ENCODE data around the gene NOMO2. TPM values are rescaled to one million over a fixed set of nuclear protein-coding genes. Genes with fewer than 3 reads are reported as not detected.
"Not testable (repeated sequence)": the region's sequence is repeated elsewhere in the genome, so short reads cannot be mapped to it uniquely, and the experiment has no call there.

Gene NOMO2
- polyA plus RNA-seq, 1 donor (not counting 4 experiments of a cell fraction or from before 2014, with no cell fraction given), result 66.0 TPM

DNA sequence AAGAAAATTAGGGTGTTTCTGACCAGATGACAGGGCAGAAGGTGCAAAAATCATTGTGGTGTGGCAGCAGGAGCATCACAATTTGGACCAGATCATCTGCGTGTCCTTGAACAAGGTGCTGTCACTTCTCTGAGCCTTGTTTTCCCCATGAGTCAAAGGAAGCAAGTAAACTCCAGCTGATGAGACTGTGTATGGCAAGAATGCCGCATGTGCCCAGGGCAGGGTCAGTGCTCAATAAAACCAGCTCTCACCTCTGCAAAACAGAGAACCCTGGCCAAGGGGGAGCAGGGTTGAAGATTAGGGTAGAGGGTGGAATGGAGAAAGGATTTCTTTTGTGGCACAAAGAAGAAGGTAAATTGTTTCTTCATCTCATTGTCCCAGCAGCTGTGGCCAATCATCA is 17.4 kb upstream of the NOMO2 start:
- H4K20me1 ChIP-seq (ENCODE audit: control insufficient read depth, extremely low read depth, insufficient read depth, low read length); H3K27ac ChIP-seq (ENCODE audit: control insufficient read depth, insufficient read depth, low read length); H3K4me2 ChIP-seq (ENCODE audit: control insufficient read depth, extremely low read depth, insufficient read depth, low read depth, low read length); DNase-seq (ENCODE audit: low read depth, low spot score); H3K79me2 ChIP-seq (ENCODE audit: control insufficient read depth, insufficient read depth, low read length); H3K4me3 ChIP-seq (ENCODE audit: control insufficient read depth in 2 of 3, extremely low read depth in 1 of 3, insufficient read depth in 2 of 3, low read depth in 1 of 3, low read length in 3 of 3); H3K9ac ChIP-seq (ENCODE audit: control insufficient read depth, extremely low read depth, insufficient read depth, low read length); H3K4me1 ChIP-seq (ENCODE audit: control insufficient read depth, extremely low read depth, insufficient read depth, low read length); H2AFZ ChIP-seq (ENCODE audit: control insufficient read depth, low read length); H3K9me3 ChIP-seq (ENCODE audit: control insufficient read depth, low read depth, low read length); H3K36me3 ChIP-seq (ENCODE audit: control insufficient read depth in 2 of 2, extremely low read depth in 1 of 2, insufficient read depth in 2 of 2, low read length in 2 of 2); H3K9me1 ChIP-seq (ENCODE audit: control insufficient read depth, extremely low read depth, insufficient read depth, low read length); FAIRE-seq; dilution Hi-C loops (cut with MboI; ENCODE audit: extremely low pct_ligation_motif_present, low sequenced_read_pairs); H3K27me3 ChIP-seq (ENCODE audit: control insufficient read depth, extremely low read depth, insufficient read depth, low read length): not testable (repeated sequence)

DNA sequence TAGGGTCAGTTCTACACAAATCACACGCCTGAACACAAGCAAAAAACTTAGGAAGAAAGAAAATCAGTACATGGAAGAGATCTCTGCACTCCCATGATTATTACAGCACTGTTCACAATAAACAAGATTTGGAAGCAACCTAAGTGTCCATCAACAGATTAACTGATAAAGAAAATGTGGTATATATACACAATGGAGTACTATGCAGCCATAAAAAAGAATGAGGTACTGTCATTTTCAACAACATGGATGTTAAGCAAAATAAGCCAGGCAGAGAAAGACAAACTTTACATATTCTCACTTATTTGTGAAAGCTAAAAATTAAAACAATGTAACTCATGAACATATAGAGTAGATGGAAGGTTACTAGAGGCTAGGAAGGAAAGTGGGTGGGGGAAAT is 16.0 kb upstream of the NOMO2 start:
- H3K27ac ChIP-seq (ENCODE audit: control insufficient read depth, insufficient read depth, low read length); H2AFZ ChIP-seq (ENCODE audit: control insufficient read depth, low read length); H3K9ac ChIP-seq (ENCODE audit: control insufficient read depth, extremely low read depth, insufficient read depth, low read length); H3K4me3 ChIP-seq (ENCODE audit: control insufficient read depth in 2 of 3, extremely low read depth in 1 of 3, insufficient read depth in 2 of 3, low read depth in 1 of 3, low read length in 3 of 3); H3K36me3 ChIP-seq (ENCODE audit: control insufficient read depth in 2 of 2, extremely low read depth in 1 of 2, insufficient read depth in 2 of 2, low read length in 2 of 2); dilution Hi-C loops (cut with MboI; ENCODE audit: extremely low pct_ligation_motif_present, low sequenced_read_pairs); H3K9me3 ChIP-seq (ENCODE audit: control insufficient read depth, low read depth, low read length); H4K20me1 ChIP-seq (ENCODE audit: control insufficient read depth, extremely low read depth, insufficient read depth, low read length); DNase-seq (ENCODE audit: low read depth, low spot score); H3K9me1 ChIP-seq (ENCODE audit: control insufficient read depth, extremely low read depth, insufficient read depth, low read length); H3K4me1 ChIP-seq (ENCODE audit: control insufficient read depth, extremely low read depth, insufficient read depth, low read length); H3K27me3 ChIP-seq (ENCODE audit: control insufficient read depth, extremely low read depth, insufficient read depth, low read length); H3K4me2 ChIP-seq (ENCODE audit: control insufficient read depth, extremely low read depth, insufficient read depth, low read depth, low read length); H3K79me2 ChIP-seq (ENCODE audit: control insufficient read depth, insufficient read depth, low read length); FAIRE-seq: not testable (repeated sequence)

DNA sequence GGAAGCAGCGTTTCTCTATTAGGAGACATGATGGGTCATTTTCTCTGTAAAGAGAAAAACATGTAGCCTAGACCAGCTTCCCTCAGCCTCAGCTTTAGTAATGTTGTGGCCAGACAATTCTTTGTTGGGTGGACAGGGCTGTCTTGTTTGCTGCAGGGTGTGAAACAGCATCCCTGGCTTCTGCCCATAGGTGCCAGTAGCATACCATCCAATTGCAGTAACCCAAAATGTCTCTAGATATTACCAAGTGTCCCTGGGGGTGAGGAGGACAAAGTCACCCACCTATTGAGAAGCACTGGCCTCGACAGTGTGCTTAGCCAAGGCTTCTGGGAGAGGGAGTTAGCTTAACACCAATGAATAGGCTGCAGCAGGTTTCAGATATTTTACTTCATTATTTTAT is 14.0 kb upstream of the NOMO2 start:
- not testable (repeated sequence) for FAIRE-seq; H3K4me1 ChIP-seq (ENCODE audit: control insufficient read depth, extremely low read depth, insufficient read depth, low read length)

DNA sequence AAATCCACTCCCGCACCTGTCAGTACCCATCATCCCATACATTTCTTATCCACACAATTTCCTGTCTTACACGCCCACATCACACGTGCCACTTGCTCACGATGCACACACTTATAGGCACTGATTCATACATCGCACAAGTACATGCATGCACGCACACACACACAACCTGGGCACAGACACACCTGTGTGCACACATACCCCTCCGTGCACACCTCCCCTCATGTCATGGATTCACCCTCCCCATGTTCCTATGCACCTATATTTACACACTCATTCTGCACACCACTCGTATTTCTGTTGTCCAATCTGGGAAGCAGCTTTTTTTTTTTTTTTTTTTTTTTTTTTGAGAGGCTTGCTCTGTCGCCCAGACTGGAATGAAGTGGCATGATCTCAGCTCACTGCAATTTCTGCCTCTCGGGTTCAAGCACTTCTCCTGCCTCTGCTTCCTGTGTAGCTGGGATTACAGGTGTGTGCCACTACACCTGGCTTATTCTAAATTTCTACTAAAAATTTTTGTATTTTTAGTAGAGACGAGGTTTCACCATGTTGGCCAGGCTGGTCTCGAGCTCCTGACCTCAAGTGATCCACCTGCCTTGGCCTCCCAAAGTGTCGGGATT is 13.5 kb upstream of the NOMO2 start:
- H3K4me2 ChIP-seq (ENCODE audit: control insufficient read depth, extremely low read depth, insufficient read depth, low read depth, low read length); FAIRE-seq; H3K4me1 ChIP-seq (ENCODE audit: control insufficient read depth, extremely low read depth, insufficient read depth, low read length); DNase-seq (ENCODE audit: low read depth, low spot score); H3K27ac ChIP-seq (ENCODE audit: control insufficient read depth, insufficient read depth, low read length); H3K36me3 ChIP-seq (ENCODE audit: control insufficient read depth in 2 of 2, extremely low read depth in 1 of 2, insufficient read depth in 2 of 2, low read length in 2 of 2); H3K79me2 ChIP-seq (ENCODE audit: control insufficient read depth, insufficient read depth, low read length); H3K27me3 ChIP-seq (ENCODE audit: control insufficient read depth, extremely low read depth, insufficient read depth, low read length); H2AFZ ChIP-seq (ENCODE audit: control insufficient read depth, low read length); H3K9ac ChIP-seq (ENCODE audit: control insufficient read depth, extremely low read depth, insufficient read depth, low read length); H3K9me1 ChIP-seq (ENCODE audit: control insufficient read depth, extremely low read depth, insufficient read depth, low read length); H4K20me1 ChIP-seq (ENCODE audit: control insufficient read depth, extremely low read depth, insufficient read depth, low read length); H3K4me3 ChIP-seq (ENCODE audit: control insufficient read depth in 2 of 3, extremely low read depth in 1 of 3, insufficient read depth in 2 of 3, low read depth in 1 of 3, low read length in 3 of 3); H3K9me3 ChIP-seq (ENCODE audit: control insufficient read depth, low read depth, low read length); dilution Hi-C loops (cut with MboI; ENCODE audit: extremely low pct_ligation_motif_present, low sequenced_read_pairs): not testable (repeated sequence)

More for the DNA sequence above, 14.0 kb upstream of the NOMO2 start:
- H4K20me1 ChIP-seq (ENCODE audit: control insufficient read depth, extremely low read depth, insufficient read depth, low read length); H3K9me1 ChIP-seq (ENCODE audit: control insufficient read depth, extremely low read depth, insufficient read depth, low read length); H3K4me3 ChIP-seq (ENCODE audit: control insufficient read depth in 2 of 3, extremely low read depth in 1 of 3, insufficient read depth in 2 of 3, low read depth in 1 of 3, low read length in 3 of 3); H3K27me3 ChIP-seq (ENCODE audit: control insufficient read depth, extremely low read depth, insufficient read depth, low read length); H3K79me2 ChIP-seq (ENCODE audit: control insufficient read depth, insufficient read depth, low read length); H3K36me3 ChIP-seq (ENCODE audit: control insufficient read depth in 2 of 2, extremely low read depth in 1 of 2, insufficient read depth in 2 of 2, low read length in 2 of 2); dilution Hi-C loops (cut with MboI; ENCODE audit: extremely low pct_ligation_motif_present, low sequenced_read_pairs); H3K9me3 ChIP-seq (ENCODE audit: control insufficient read depth, low read depth, low read length); DNase-seq (ENCODE audit: low read depth, low spot score); H3K4me2 ChIP-seq (ENCODE audit: control insufficient read depth, extremely low read depth, insufficient read depth, low read depth, low read length); H3K27ac ChIP-seq (ENCODE audit: control insufficient read depth, insufficient read depth, low read length); H2AFZ ChIP-seq (ENCODE audit: control insufficient read depth, low read length); H3K9ac ChIP-seq (ENCODE audit: control insufficient read depth, extremely low read depth, insufficient read depth, low read length): not testable (repeated sequence)

DNA sequence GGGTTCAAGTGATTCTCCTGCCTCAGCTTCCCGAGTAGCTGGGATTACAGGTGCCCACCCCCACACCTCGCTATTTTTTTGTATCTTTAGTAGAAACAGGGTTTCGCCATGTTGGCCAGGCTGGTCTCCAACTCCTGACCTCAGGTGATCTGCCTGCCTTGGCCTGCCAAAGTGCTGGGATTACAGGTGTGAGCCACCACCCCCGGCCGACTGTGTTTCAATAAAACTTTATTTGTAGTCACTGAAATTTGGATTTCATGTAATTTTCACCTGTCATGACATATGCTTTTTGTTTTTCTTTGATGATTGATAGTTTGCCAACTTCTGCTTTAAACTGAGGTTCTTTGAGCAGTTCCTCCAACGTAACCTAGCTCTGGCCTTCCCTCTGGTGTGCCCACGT is 12.0 kb upstream of the NOMO2 start:
- H3K9me3 ChIP-seq (ENCODE audit: control insufficient read depth, low read depth, low read length); H3K4me3 ChIP-seq (ENCODE audit: control insufficient read depth in 2 of 3, extremely low read depth in 1 of 3, insufficient read depth in 2 of 3, low read depth in 1 of 3, low read length in 3 of 3); H4K20me1 ChIP-seq (ENCODE audit: control insufficient read depth, extremely low read depth, insufficient read depth, low read length); H3K4me1 ChIP-seq (ENCODE audit: control insufficient read depth, extremely low read depth, insufficient read depth, low read length); H3K27me3 ChIP-seq (ENCODE audit: control insufficient read depth, extremely low read depth, insufficient read depth, low read length); DNase-seq (ENCODE audit: low read depth, low spot score); H2AFZ ChIP-seq (ENCODE audit: control insufficient read depth, low read length); H3K79me2 ChIP-seq (ENCODE audit: control insufficient read depth, insufficient read depth, low read length); H3K4me2 ChIP-seq (ENCODE audit: control insufficient read depth, extremely low read depth, insufficient read depth, low read depth, low read length); H3K9me1 ChIP-seq (ENCODE audit: control insufficient read depth, extremely low read depth, insufficient read depth, low read length); H3K9ac ChIP-seq (ENCODE audit: control insufficient read depth, extremely low read depth, insufficient read depth, low read length); H3K36me3 ChIP-seq (ENCODE audit: control insufficient read depth in 2 of 2, extremely low read depth in 1 of 2, insufficient read depth in 2 of 2, low read length in 2 of 2); H3K27ac ChIP-seq (ENCODE audit: control insufficient read depth, insufficient read depth, low read length); FAIRE-seq; dilution Hi-C loops (cut with MboI; ENCODE audit: extremely low pct_ligation_motif_present, low sequenced_read_pairs): not testable (repeated sequence)
